ENCODE data around the gene ZNF469.

DNA sequence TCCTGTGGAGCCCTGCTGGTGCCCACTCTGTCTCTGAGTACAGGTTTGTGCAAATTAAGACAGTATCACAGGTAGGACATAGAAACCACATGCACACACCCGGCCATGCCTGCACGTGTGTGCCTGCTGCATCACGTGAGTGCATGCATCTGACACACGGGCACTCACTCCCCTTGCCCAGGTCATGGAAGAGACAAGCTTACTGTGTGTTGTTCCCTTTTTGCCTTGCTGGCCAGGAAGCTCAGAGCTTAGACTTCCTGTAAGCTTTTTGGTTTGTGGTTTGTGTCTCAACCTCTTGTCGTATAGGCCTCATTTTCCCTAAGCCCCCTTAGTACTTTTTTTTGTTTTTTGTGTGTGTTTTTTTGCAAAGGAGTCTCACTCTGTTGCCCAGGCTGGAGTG, 25.0 kb downstream of the ZNF469 start:
- TF ChIP-seq, protein P1, sequence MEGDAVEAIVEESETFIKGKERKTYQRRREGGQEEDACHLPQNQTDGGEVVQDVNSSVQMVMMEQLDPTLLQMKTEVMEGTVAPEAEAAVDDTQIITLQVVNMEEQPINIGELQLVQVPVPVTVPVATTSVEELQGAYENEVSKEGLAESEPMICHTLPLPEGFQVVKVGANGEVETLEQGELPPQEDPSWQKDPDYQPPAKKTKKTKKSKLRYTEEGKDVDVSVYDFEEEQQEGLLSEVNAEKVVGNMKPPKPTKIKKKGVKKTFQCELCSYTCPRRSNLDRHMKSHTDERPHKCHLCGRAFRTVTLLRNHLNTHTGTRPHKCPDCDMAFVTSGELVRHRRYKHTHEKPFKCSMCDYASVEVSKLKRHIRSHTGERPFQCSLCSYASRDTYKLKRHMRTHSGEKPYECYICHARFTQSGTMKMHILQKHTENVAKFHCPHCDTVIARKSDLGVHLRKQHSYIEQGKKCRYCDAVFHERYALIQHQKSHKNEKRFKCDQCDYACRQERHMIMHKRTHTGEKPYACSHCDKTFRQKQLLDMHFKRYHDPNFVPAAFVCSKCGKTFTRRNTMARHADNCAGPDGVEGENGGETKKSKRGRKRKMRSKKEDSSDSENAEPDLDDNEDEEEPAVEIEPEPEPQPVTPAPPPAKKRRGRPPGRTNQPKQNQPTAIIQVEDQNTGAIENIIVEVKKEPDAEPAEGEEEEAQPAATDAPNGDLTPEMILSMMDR (conservative IDR thresholded peaks at IDR 0.05; ENCODE audit: low read depth, low read length), result no peak
- TF ChIP-seq EZH2 (IDR thresholded peaks at IDR 0.05; ENCODE audit: borderline replicate concordance, low read depth, low read length, poor library complexity, severe bottlenecking), result no peak

Data from A673 (cell line).